Panc1 (cell line): ENCODE results near the gene ZMAT5. TPM values are rescaled to one million over a fixed set of nuclear protein-coding genes. Genes with fewer than 3 reads are reported as not detected.

Experiments used
- ATAC-seq: fragments of 200-7000 bp; cut with Tn5 transposase; 2 replicates; pipeline ENCODE4 v1.9.1; 2020; ENCODE audit warnings: mild to moderate bottlenecking, moderate library complexity
- BruUV-seq: library from RNA; stranded (reverse); fragments of 400-500 nt; replicated peaks from 2 replicates; lab custom pipeline; 2021; lab: Mats Ljungman, UMichigan
- CTCF ChIA-PET: fragments of 300-600 bp; sonication (Branson Sonifier 250); formaldehyde crosslinking; loops from one replicate; lab custom pipeline; 2022; ENCODE audit warnings: antibody characterized with exemption; lab: Charles Lee
- POLR2A ChIA-PET: fragments of 300-600 bp; sonication (Branson Sonifier 250); formaldehyde crosslinking; loops from one replicate; lab custom pipeline; 2022; ENCODE audit warnings: antibody characterized with exemption; lab: Charles Lee
- DNase-seq: peaks from one replicate; pipeline ENCODE4 v3.0.0-alpha.2; 2010; ENCODE audit warnings: low read depth, low spot score
- H3K27ac ChIP-seq: 2 replicates; pipeline ENCODE4 v1.5.1; 2011; ENCODE audit warnings: mild to moderate bottlenecking, low read length, inconsistent platforms
- H3K27me3 ChIP-seq: fragments of 200-500 bp; sonication (Bioruptor generic); 2 replicates; pipeline ENCODE4 v1.6.0; 2014; ENCODE audit warnings: low read length, inconsistent platforms; ENCODE audit not compliant: control insufficient read depth, insufficient read depth
- H3K36me3 ChIP-seq: fragments of 200-500 bp; sonication (Bioruptor generic); 2 replicates; pipeline ENCODE4 v1.5.1; 2014; ENCODE audit warnings: inconsistent platforms, mild to moderate bottlenecking, low read length, moderate library complexity; ENCODE audit not compliant: control insufficient read depth, insufficient read depth
- H3K4me1 ChIP-seq: 2 replicates; pipeline ENCODE4 v1.5.1; 2011; ENCODE audit warnings: inconsistent platforms, mild to moderate bottlenecking, low read length, moderate library complexity; ENCODE audit not compliant: control insufficient read depth, insufficient read depth
- H3K4me3 ChIP-seq, 2 experiments: 2 replicates each; pipeline ENCODE4 v1.5.1; 2011 to 2012; ENCODE audit warnings: low read depth in 2 of 2, low read length in 2 of 2, mild to moderate bottlenecking in 2 of 2, inconsistent platforms in 1 of 2, moderate library complexity in 1 of 2
- H3K9me3 ChIP-seq: fragments of 200-500 bp; sonication (Bioruptor generic); 2 replicates; pipeline ENCODE4 v1.5.1; 2014; ENCODE audit warnings: low read depth, mild to moderate bottlenecking, inconsistent platforms, low read length, moderate library complexity; ENCODE audit not compliant: control insufficient read depth, insufficient read depth
- POLR2AphosphoS5 ChIP-seq: IDR thresholded peaks from 2 replicates; pipeline ENCODE4 v1.6.1; 2012; ENCODE audit warnings: mild to moderate bottlenecking, low read depth, low read length, moderate library complexity
- SIN3A ChIP-seq: IDR thresholded peaks from 2 replicates; pipeline ENCODE4 v1.6.1; 2012; ENCODE audit warnings: low read depth, mild to moderate bottlenecking, low read length, moderate library complexity, borderline replicate concordance; ENCODE audit not compliant: insufficient read depth
- TCF7L2 ChIP-seq: IDR thresholded peaks from 2 replicates; pipeline ENCODE4 v1.6.1; 2011; ENCODE audit warnings: mild to moderate bottlenecking, low read depth, low read length, inconsistent platforms
- in situ Hi-C: cut with HindIII; loops from 2 replicates; pipeline ENCODE4 v1.10.0; 2016; ENCODE audit warnings: low sequenced_read_pairs, low pct_unique_long_range_greater_than_20kb
- intact Hi-C: fragments of 100-400 bp; cut with micrococcal nuclease; formaldehyde crosslinking; loops from one replicate; pipeline ENCODE4 v1.10.0; 2022; ENCODE audit not compliant: unreplicated experiment
- total RNA-seq: library from RNA; stranded (reverse); gene quantifications from one replicate; pipeline ENCODE4 v1.2.1, GENCODE V29; 2021; ENCODE audit not compliant: unreplicated experiment
- TF ChIP-seq, protein P1 (sequence below): fragments of 450-650 bp; IDR thresholded peaks from 2 replicates; pipeline ENCODE4 v1.5.1; 2017; ENCODE audit warnings: mild to moderate bottlenecking
- TF ChIP-seq, protein P2 (sequence below), 2 experiments: IDR thresholded peaks; 2 replicates each; pipeline ENCODE4 v1.6.1; 2011 to 2012; ENCODE audit warnings: low read depth in 2 of 2, control low read depth in 1 of 2, low read length in 1 of 2, mild to moderate bottlenecking in 1 of 2, moderate library complexity in 1 of 2; ENCODE audit not compliant: insufficient read depth in 1 of 2

The ZMAT5 gene
- total RNA-seq, 1 experiment from 2014 or later = 22.4 TPM

DNA sequence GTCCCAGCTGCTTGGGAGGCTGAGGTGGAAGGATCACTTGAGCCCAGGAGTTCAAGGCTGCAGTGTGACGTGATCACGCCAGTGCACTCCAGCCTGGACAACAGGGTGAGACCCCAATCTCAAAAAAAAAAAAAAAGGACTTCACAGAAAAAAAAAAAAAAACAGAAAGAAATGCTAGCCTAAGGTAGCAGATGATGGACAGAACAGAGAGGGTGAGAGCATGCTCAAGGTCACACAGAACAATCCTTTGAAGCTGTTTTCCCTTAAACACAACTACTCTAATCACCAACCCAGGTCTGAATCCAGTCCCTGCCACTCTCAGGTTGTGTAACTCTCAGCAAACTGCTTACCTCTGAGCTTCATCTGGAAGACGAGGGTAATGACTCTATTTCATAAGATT, 9.7 kb downstream of the ZMAT5 start:
- POLR2A ChIA-PET = no interaction called here
- Histone ChIP-seq H3K27me3 (no peaks in the 10 kb centered on the region), H3K27ac (no peak overlapping the region), H3K4me1 (no peaks in the 10 kb centered on the region), H3K36me3 (no peaks in the 10 kb centered on the region), H3K4me3 (no peak overlapping the region), H3K9me3 (no peaks in the 10 kb centered on the region)
- intact Hi-C loops = no loop called here
- DNase-seq = no peak
- CTCF ChIA-PET = interaction anchor here (0.6 kb wide), 1 partner anchor 437 kb away, joined by 5 read pairs; no protein-coding TSS in a partner anchor
- BruUV-seq = no TSS peak
- TF ChIP-seq, protein P1, sequence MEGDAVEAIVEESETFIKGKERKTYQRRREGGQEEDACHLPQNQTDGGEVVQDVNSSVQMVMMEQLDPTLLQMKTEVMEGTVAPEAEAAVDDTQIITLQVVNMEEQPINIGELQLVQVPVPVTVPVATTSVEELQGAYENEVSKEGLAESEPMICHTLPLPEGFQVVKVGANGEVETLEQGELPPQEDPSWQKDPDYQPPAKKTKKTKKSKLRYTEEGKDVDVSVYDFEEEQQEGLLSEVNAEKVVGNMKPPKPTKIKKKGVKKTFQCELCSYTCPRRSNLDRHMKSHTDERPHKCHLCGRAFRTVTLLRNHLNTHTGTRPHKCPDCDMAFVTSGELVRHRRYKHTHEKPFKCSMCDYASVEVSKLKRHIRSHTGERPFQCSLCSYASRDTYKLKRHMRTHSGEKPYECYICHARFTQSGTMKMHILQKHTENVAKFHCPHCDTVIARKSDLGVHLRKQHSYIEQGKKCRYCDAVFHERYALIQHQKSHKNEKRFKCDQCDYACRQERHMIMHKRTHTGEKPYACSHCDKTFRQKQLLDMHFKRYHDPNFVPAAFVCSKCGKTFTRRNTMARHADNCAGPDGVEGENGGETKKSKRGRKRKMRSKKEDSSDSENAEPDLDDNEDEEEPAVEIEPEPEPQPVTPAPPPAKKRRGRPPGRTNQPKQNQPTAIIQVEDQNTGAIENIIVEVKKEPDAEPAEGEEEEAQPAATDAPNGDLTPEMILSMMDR = no peak
- TF ChIP-seq, protein P2, sequence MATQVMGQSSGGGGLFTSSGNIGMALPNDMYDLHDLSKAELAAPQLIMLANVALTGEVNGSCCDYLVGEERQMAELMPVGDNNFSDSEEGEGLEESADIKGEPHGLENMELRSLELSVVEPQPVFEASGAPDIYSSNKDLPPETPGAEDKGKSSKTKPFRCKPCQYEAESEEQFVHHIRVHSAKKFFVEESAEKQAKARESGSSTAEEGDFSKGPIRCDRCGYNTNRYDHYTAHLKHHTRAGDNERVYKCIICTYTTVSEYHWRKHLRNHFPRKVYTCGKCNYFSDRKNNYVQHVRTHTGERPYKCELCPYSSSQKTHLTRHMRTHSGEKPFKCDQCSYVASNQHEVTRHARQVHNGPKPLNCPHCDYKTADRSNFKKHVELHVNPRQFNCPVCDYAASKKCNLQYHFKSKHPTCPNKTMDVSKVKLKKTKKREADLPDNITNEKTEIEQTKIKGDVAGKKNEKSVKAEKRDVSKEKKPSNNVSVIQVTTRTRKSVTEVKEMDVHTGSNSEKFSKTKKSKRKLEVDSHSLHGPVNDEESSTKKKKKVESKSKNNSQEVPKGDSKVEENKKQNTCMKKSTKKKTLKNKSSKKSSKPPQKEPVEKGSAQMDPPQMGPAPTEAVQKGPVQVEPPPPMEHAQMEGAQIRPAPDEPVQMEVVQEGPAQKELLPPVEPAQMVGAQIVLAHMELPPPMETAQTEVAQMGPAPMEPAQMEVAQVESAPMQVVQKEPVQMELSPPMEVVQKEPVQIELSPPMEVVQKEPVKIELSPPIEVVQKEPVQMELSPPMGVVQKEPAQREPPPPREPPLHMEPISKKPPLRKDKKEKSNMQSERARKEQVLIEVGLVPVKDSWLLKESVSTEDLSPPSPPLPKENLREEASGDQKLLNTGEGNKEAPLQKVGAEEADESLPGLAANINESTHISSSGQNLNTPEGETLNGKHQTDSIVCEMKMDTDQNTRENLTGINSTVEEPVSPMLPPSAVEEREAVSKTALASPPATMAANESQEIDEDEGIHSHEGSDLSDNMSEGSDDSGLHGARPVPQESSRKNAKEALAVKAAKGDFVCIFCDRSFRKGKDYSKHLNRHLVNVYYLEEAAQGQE (IDR thresholded peaks at IDR 0.05; ENCODE audit: insufficient read depth in 1 of 2, low read depth in 2 of 2, low read length in 1 of 2) = no peak
- TF ChIP-seq TCF7L2 (no peak), POLR2AphosphoS5 (no peak), SIN3A (no peak)
- in situ Hi-C loops = no loop called here
- ATAC-seq = no peak

DNA sequence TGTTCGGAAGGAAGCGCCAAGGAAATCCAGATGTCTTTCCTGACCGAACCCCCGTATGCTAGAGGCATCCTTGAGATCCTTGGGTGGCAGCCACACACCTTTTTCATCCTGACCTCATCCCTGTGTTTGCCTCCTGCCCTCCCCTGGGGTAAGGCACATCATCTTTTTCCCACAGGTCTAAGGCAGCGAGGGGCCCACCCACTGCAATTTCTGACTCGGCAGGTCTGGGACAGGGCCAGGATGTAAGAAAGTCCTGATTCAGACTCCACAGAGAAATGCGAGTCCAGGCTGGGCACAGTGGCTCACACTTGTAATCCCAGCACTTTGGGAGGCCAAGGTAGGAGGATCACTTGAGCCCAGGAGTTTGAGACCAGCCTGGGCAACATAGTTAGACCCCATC, 10.5 kb downstream of the ZMAT5 start:
- DNase-seq = no peak
- no TSS peak for BruUV-seq

More for the DNA sequence above, 10.5 kb downstream of the ZMAT5 start:
- ChIA-PET POLR2A (no interaction called here), CTCF (no interaction called here)
- in situ Hi-C loops = no loop called here
- H3K4me1 ChIP-seq = no peaks in the 10 kb centered on the region
- no peaks in the 10 kb centered on the region for H3K27me3 ChIP-seq
- TF ChIP-seq, protein P2 (IDR thresholded peaks at IDR 0.05; ENCODE audit: insufficient read depth in 1 of 2, low read depth in 2 of 2, low read length in 1 of 2) = no peak
- TF ChIP-seq TCF7L2 = no peak
- TF ChIP-seq, protein P1 = no peak
- TF ChIP-seq SIN3A = no peak
- TF ChIP-seq POLR2AphosphoS5 = no peak
- H3K36me3 ChIP-seq = no peaks in the 10 kb centered on the region
- H3K9me3 ChIP-seq = no peaks in the 10 kb centered on the region
- ATAC-seq = no peak
- no peak overlapping the region for H3K4me3 ChIP-seq
- intact Hi-C loops = no loop called here
- no peak overlapping the region for H3K27ac ChIP-seq
